Neuronal stem cell (in vitro differentiated cells): ENCODE results near the gene THAP11.

Source experiments
- DNase-seq: peaks from one replicate; pipeline ENCODE4 v3.0.0-alpha.2; 2013; ENCODE audit warnings: low spot score
- H2AFZ ChIP-seq: one replicate; pipeline ENCODE4 v1.6.1; 2013; ENCODE audit warnings: mild to moderate bottlenecking, low read length, inconsistent platforms
- H2AK5ac ChIP-seq: 2 replicates; pipeline ENCODE4 v1.6.1; 2013; ENCODE audit warnings: low read depth, mild to moderate bottlenecking, inconsistent platforms, low read length, moderate library complexity, mixed read lengths
- H2BK120ac ChIP-seq: 2 replicates; pipeline ENCODE4 v1.6.1; 2013; ENCODE audit warnings: low read depth, mild to moderate bottlenecking, inconsistent platforms, low read length, moderate library complexity, mixed read lengths
- H2BK12ac ChIP-seq: one replicate; pipeline ENCODE4 v1.6.1; 2013; ENCODE audit warnings: low read length, inconsistent platforms
- H2BK15ac ChIP-seq: 2 replicates; pipeline ENCODE4 v1.6.1; 2013; ENCODE audit warnings: mild to moderate bottlenecking, low read length, inconsistent platforms, mixed read lengths
- H2BK5ac ChIP-seq: one replicate; pipeline ENCODE4 v1.6.1; 2013; ENCODE audit warnings: inconsistent platforms, mild to moderate bottlenecking, low read length, moderate library complexity
- H3K14ac ChIP-seq: one replicate; pipeline ENCODE4 v1.6.1; 2013; ENCODE audit warnings: low read length, inconsistent platforms
- H3K18ac ChIP-seq: 2 replicates; pipeline ENCODE4 v1.6.1; 2013; ENCODE audit warnings: low read length, inconsistent platforms
- H3K23ac ChIP-seq: 2 replicates; pipeline ENCODE4 v1.6.1; 2013; ENCODE audit warnings: low read depth, mild to moderate bottlenecking, mixed read lengths, low read length, inconsistent platforms; ENCODE audit not compliant: poor library complexity
- H3K27ac ChIP-seq: replicated peaks from 3 replicates; pipeline ENCODE4 v1.5.1; 2013; ENCODE audit warnings: low read length, inconsistent platforms
- H3K27me3 ChIP-seq, 3 experiments: 2 replicates each; pipeline ENCODE4 v1.6.1; 2013; ENCODE audit warnings: low read length in 3 of 3, mild to moderate bottlenecking in 2 of 3, inconsistent platforms in 1 of 3, low read depth in 1 of 3, mixed read lengths in 1 of 3, moderate library complexity in 1 of 3; ENCODE audit not compliant: control insufficient read depth in 3 of 3, insufficient read depth in 3 of 3
- H3K36me3 ChIP-seq, 2 donors: replicated peaks in 1 of 2; 2 replicates each; pipeline ENCODE4 v1.6.1; 2013; ENCODE audit warnings: low read length in 2 of 2; ENCODE audit not compliant: control insufficient read depth in 2 of 2, insufficient read depth in 2 of 2
- H3K4ac ChIP-seq: 2 replicates; pipeline ENCODE4 v1.6.1; 2013; ENCODE audit warnings: inconsistent platforms, mild to moderate bottlenecking, low read length, moderate library complexity
- H3K4me1 ChIP-seq, 2 donors: 1 replicate in 1 of 2; 2 replicates in 1 of 2; pipeline ENCODE4 v1.6.1; 2013; ENCODE audit warnings: low read length in 2 of 2, low read depth in 1 of 2; ENCODE audit not compliant: control insufficient read depth in 2 of 2, insufficient read depth in 1 of 2
- H3K4me2 ChIP-seq: one replicate; pipeline ENCODE4 v1.6.1; 2013; ENCODE audit warnings: mild to moderate bottlenecking, low read length, inconsistent platforms; ENCODE audit not compliant: insufficient read depth, poor library complexity, severe bottlenecking
- H3K4me3 ChIP-seq, 2 donors: 2 replicates each; pipeline ENCODE4 v1.5.1; 2013; ENCODE audit warnings: low read length in 2 of 2, mild to moderate bottlenecking in 2 of 2, inconsistent platforms in 1 of 2, moderate library complexity in 1 of 2
- H3K79me1 ChIP-seq: one replicate; pipeline ENCODE4 v1.6.1; 2013; ENCODE audit warnings: low read depth, mild to moderate bottlenecking, inconsistent platforms, low read length, moderate library complexity
- H3K9ac ChIP-seq: one replicate; pipeline ENCODE4 v1.6.1; 2013; ENCODE audit warnings: mild to moderate bottlenecking, low read depth, low read length, inconsistent platforms; ENCODE audit not compliant: poor library complexity
- H3K9me3 ChIP-seq, 2 donors: replicated peaks in 1 of 2; 2 replicates each; pipeline versions ENCODE3 to v1.6.1; 2013; ENCODE audit warnings: low read length in 2 of 2, mild to moderate bottlenecking in 2 of 2, inconsistent platforms in 1 of 2, low read depth in 1 of 2, mixed read lengths in 1 of 2, moderate library complexity in 1 of 2; ENCODE audit not compliant: control insufficient read depth in 2 of 2, insufficient read depth in 1 of 2
- H4K8ac ChIP-seq: one replicate; pipeline ENCODE4 v1.6.1; 2013; ENCODE audit warnings: low read depth, mild to moderate bottlenecking, inconsistent platforms, low read length, moderate library complexity
- H4K91ac ChIP-seq: one replicate; pipeline ENCODE4 v1.6.1; 2013; ENCODE audit warnings: low read length, low read depth, mild to moderate bottlenecking, inconsistent platforms; ENCODE audit not compliant: poor library complexity
- WGBS, 2 donors: extraction: QIAGEN DNeasy Blood & Tissue Kit; methylation state at CpG; one replicate each; pipeline ENCODE4 v1.1.7; 2013; ENCODE audit warnings: missing lambda C conversion rate in 2 of 2, mixed read lengths in 1 of 2; ENCODE audit not compliant: insufficient read length in 2 of 2, insufficient replicate concordance in 1 of 2; ENCODE audit errors: extremely low coverage in 2 of 2; 5-methylcytosine and 5-hydroxymethylcytosine counted together

THAP11 gene

GRCh38 chr16:67869653-67870052, 27.5 kb downstream of the THAP11 start:
- no peak overlapping the region for H2AK5ac ChIP-seq
- H3K4ac ChIP-seq, result no peak overlapping the region
- H4K8ac ChIP-seq, result no peak overlapping the region
- H2AFZ ChIP-seq, result no peak overlapping the region
- DNase-seq, result no peak
- no peak overlapping the region for H3K4me2 ChIP-seq
- WGBS, 2 donors, result no CpG with 5 or more reads among the region's 7 CpGs
- no peak overlapping the region for H3K27ac ChIP-seq
- peaks cover 32 to 80% of the 10 kb centered on the region in 2 donors for H3K36me3 ChIP-seq
- H3K18ac ChIP-seq, result no peak overlapping the region
- peaks cover 8 to 10% of the 10 kb centered on the region in 2 donors for H3K4me1 ChIP-seq
- no peak overlapping the region for H3K4me3 ChIP-seq
- H2BK5ac ChIP-seq, result no peak overlapping the region
- no peak overlapping the region for H2BK120ac ChIP-seq
- no peaks in the 10 kb centered on the region for H3K27me3 ChIP-seq
- H2BK12ac ChIP-seq, result no peak overlapping the region
- no peak overlapping the region for H3K23ac ChIP-seq
- no peaks in the 10 kb centered on the region for H3K9me3 ChIP-seq
- no peak overlapping the region for H2BK15ac ChIP-seq
- H4K91ac ChIP-seq, result no peak overlapping the region
- H3K79me1 ChIP-seq, result peaks cover 8% of the 10 kb centered on the region
- H3K14ac ChIP-seq, result no peak overlapping the region
- H3K9ac ChIP-seq, result no peak overlapping the region

- H3K4ac ChIP-seq, result no peak overlapping the region
- no peak for DNase-seq
- no peak overlapping the region for H2BK15ac ChIP-seq
- no peak overlapping the region for H4K8ac ChIP-seq
- no peaks in the 10 kb centered on the region for H3K9me3 ChIP-seq
- no peak overlapping the region for H3K14ac ChIP-seq
- H3K4me1 ChIP-seq, result peaks cover 8 to 10% of the 10 kb centered on the region in 2 donors
- no peak overlapping the region for H2BK12ac ChIP-seq
- no peak overlapping the region for H2BK120ac ChIP-seq
- H3K23ac ChIP-seq, result no peak overlapping the region
- H3K4me2 ChIP-seq, result no peak overlapping the region
- no peaks in the 10 kb centered on the region for H3K27me3 ChIP-seq
- no peak overlapping the region for H3K27ac ChIP-seq
- WGBS, 2 donors, result no CpG with 5 or more reads among the region's 3 CpGs
- H3K18ac ChIP-seq, result no peak overlapping the region
- peaks cover 29 to 77% of the 10 kb centered on the region in 2 donors for H3K36me3 ChIP-seq
- H2AK5ac ChIP-seq, result no peak overlapping the region
- peaks cover 8% of the 10 kb centered on the region for H3K79me1 ChIP-seq
- no peak overlapping the region for H4K91ac ChIP-seq
- H3K9ac ChIP-seq, result no peak overlapping the region
- H3K4me3 ChIP-seq, result no peak overlapping the region
- H2AFZ ChIP-seq, result no peak overlapping the region
- H2BK5ac ChIP-seq, result no peak overlapping the region
Observed at GRCh38 chr16:67871256-67871655, 29.1 kb downstream of the THAP11 start.

DNA sequence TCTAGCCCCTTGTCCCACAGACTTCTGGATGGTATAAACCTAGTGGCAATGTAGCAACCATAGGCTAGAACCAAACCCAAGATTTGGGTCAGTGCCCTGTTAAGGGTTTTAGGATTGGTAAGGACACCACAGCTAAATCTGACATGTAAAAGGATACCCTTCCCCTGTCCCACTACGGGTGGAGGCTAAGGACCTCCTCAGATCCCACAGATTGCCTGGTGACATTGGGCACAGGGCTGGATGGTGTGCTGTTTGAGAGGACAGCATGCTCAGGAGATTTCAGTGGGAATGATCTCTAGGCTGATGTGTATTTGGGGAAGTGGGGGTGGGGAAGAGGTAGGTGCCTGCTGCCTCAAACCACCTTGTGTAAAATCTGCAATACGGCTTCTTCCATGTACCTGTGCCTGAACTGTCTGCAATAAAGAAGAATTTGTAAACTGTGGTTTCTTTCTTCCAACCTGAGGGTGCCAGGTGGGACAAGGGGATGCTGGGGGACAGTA, 30.1 kb downstream of the THAP11 start:
- no peak overlapping the region for H2BK12ac ChIP-seq
- H3K9me3 ChIP-seq, result no peaks in the 10 kb centered on the region
- no peak overlapping the region for H2BK120ac ChIP-seq
- no peak overlapping the region for H3K4ac ChIP-seq
- H3K14ac ChIP-seq, result no peak overlapping the region
- H3K4me3 ChIP-seq, result no peak overlapping the region
- H3K36me3 ChIP-seq, result peaks cover 36 to 77% of the 10 kb centered on the region in 2 donors
- no peak overlapping the region for H2AK5ac ChIP-seq
- H4K91ac ChIP-seq, result no peak overlapping the region
- peaks cover 11% of the 10 kb centered on the region for H3K79me1 ChIP-seq
- no peak for DNase-seq
- H3K4me1 ChIP-seq, result peaks cover 8 to 10% of the 10 kb centered on the region in 2 donors
- no peak overlapping the region for H3K9ac ChIP-seq
- H2BK15ac ChIP-seq, result no peak overlapping the region
- no CpG with 5 or more reads among the region's 2 CpGs for WGBS, 2 donors
- no peaks in the 10 kb centered on the region for H3K27me3 ChIP-seq
- no peak overlapping the region for H3K18ac ChIP-seq
- peak overlapping the region; percentile 83 for H2AFZ ChIP-seq
- H3K27ac ChIP-seq, result no peak overlapping the region
- no peak overlapping the region for H4K8ac ChIP-seq
- H2BK5ac ChIP-seq, result no peak overlapping the region
- H3K4me2 ChIP-seq, result no peak overlapping the region
- H3K23ac ChIP-seq, result no peak overlapping the region

DNA sequence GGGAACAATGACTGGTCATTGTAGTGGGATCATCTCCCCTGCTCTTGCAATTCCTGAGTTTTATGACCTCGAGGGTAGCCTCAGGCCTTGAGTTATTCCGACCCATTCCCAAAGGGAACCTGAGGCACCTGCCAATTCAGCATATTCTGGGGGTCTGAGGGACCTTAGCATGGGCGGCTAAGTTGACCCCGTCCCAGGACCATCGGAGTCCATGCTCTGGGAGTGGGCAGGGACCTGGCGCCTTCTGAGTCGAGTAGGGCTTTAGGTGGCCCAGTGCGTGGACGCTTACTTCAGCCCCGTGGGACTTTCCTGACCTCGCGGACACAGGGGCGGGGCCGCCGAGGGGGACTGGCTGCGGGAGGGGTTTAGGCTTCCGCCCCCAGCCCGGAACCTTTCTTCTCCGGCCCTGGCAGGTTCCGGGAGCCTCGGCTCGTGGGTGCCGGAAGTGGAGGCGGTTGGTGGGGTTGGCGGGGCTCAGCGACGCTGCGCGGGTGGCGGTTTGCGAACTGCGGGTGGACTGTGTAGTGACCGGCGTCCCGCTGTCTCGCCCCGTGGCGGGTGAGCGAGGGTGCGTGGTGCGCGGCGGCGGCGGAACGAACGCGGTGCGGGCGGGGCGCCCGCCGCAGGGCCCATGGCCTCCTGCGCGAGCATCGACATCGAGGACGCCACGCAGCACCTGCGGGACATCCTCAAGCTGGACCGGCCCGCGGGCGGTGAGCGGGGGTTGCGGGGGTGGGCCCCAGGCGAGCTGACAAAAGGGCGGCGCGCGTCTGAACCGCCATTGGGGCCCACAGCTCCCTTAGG, 30.7 kb downstream of the THAP11 start, which contains the start of gene EDC4:
Gene EDC4, plus strand, starts transcription at position 422 of the 804 bp plus-strand sequence. Its CDS starts 210 bp downstream, at position 632.
- Histone ChIP-seq H3K27me3 (no peaks in the 10 kb centered on the region), H4K91ac (peak within 1 kb of the TSS; percentile 5), H2BK120ac (no peak within 1 kb of the TSS), H3K14ac (peak within 1 kb of the TSS; percentile 75), H2BK5ac (peak within 1 kb of the TSS; percentile 83), H3K27ac (no peak within 1 kb of the TSS), H3K79me1 (peaks cover 11% of the 10 kb centered on the region), H3K36me3 (peaks cover 38 to 77% of the 10 kb centered on the region in 2 donors), H3K9me3 (no peaks in the 10 kb centered on the region), H3K9ac (peak within 1 kb of the TSS; percentile 95), H3K4me3 (peak within 1 kb of the TSS; percentile 77 to 91), H3K23ac (peak within 1 kb of the TSS; percentile 99), H2AFZ (peak within 1 kb of the TSS; percentile 83), H3K4me2 (peak within 1 kb of the TSS; percentile 83), H4K8ac (peak within 1 kb of the TSS; percentile 95), H2BK12ac (no peak within 1 kb of the TSS), H2BK15ac (no peak within 1 kb of the TSS), H3K18ac (peak within 1 kb of the TSS; percentile 94), H3K4me1 (peaks cover 8 to 10% of the 10 kb centered on the region in 2 donors), H2AK5ac (peak within 1 kb of the TSS; percentile 47), H3K4ac (peak within 1 kb of the TSS; percentile 56)
- DNase-seq, result peak; percentile 59
- no CpG with 5 or more reads among the region's 72 CpGs for WGBS, 2 donors
